IPS-11a (cell line): Measurements from ENCODE around the gene PACRG.

ENCODE experiments used
- H3K4me3 ChIP-seq: one replicate; pipeline ENCODE4 v1.5.1; 2013; ENCODE audit warnings: low read depth, low read length, control low read depth

Gene PACRG

DNA sequence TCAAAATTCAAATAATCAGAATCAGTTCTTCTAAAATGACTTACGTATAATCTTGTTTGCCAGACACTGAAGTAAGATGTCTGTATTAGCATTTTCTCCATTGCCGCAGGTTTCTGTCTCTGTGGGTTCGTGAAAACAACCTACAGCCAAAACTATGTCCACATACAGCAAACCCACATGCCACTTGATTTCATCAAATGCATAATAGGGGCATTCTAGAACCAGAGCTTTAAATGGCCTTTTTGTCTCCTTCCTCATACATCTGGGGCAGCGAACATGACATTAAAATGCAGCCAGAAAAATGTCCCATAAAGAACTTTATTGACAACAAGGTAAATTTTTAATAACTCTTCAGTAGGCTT, 596.5 kb downstream of the PACRG start:
- no peak overlapping the region for H3K4me3 ChIP-seq

DNA sequence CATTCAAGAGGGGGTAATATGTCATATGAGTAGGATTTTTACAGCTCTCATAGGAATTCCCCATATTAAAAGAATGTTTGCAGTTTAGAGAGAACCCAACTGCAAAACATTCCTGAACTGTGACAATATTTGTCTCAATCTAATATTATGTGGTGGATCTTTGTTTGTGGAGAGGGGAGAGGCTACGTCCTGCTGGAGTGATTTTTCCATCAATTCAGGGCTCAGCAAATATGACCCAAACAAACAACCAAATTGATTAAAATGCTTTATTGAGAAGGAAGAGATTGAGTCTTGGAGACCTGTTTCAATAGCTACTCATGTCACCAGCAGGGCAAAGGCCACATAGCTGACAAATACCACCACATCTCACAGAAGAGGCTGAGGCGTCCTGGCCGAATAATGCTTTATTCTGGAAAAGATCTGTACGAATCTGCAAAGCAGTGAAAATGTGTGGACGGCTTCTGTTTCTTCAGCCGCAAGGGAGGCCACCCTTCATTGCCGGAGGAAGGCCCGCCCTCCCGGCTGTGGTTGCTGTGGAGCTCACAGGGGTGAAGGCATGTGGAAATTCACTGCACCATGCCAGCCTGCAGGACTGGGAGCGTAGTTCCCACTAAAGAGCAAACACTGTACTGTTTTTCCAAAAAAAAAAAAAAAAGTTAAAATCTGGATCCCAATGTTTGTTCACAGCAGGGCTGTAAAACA, 597.1 kb downstream of the PACRG start:
- no peak overlapping the region for H3K4me3 ChIP-seq

DNA sequence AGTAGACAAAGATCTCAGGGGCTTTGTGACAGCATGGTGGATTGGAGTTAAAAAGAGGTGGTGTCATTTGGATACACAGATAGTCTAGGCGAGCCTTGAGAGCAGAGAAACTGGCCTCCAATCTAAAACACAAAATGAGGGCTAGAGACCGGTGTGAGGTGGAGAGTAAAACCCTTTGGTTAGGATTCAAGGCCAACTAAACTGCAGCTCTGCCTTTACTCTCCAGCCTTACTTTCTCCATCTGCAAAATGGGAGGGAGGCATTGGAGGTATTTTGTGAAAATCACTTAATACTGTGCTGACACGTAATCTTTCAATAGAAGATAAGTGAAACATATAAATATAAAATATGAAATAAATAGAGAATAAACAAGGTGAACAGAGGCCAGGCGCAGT, 597.6 kb downstream of the PACRG start:
- no peak overlapping the region for H3K4me3 ChIP-seq

DNA sequence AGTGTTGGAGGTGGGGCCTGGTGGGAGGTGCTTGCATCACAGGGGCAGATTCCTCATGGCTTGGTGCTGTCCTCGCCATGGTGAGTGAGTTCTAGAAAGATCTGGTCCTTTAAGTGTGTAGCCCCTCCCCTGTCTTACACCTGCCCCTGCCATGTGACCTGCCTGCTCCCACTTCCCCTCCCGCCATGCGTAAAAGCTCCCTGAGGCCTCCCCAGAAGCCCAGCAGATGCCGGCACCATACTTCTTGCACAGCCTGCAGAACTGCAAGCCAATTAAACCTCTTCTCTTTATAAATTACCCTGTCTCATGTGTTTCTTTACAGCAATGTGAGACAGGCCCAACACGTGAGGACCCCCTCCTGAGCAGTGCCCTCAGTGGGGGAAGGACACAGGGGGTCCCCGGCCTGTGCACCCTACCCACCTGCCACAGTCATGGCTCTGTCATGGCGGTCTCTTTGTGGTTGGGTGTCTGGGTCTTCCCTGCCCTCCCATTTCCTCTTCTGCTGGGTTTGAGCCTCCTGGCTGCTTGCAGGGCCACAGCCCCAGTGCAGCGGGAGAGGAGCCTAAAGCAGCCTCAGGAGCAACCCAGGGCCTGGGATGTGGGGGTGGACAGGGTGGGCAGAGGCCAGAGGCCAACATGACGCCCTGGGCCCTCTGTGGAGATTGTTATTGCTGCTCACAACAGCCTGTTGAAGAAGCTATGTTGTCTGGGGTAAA, 599.5 kb downstream of the PACRG start:
- no peak overlapping the region for H3K4me3 ChIP-seq

DNA sequence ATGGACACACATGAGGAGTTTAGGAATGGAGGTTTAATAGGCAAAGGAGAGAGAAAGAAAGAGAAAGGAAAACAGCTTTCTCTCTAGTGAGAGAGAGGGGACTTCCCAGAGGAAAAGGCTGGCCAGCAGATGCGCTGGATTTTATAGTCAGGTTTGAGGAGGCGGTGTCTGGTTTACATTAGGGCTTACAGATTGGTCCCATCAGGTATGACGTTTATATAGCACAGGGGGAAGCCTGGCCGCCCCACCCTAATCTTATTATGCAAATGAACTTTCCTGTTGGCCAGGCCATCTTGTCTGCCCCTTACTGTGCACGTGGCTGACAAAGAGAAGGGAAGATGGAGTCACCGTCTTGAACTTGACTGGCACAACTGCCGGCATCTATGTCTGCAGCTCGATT, 600.1 kb downstream of the PACRG start:
- no peak overlapping the region for H3K4me3 ChIP-seq

DNA sequence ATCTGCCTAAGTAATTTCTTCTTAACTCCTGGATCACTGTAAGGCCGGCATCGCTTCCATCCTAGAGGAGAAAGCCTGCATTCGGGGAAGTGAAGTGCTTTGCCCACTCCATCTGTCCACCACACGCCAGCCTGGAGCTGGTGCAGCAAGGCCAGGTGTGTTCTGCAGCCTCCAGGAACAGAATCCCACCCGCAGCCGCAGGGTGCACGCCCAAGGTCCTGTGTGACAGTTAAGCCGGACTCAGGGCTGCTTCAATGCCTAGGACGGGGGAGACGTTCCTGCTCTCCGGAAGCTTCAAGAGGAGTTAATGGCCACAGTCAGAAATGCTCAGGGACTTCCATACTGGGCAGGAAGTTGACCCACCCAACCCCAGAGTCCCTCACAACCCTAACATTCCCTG, 600.6 kb downstream of the PACRG start:
- no peak overlapping the region for H3K4me3 ChIP-seq

DNA sequence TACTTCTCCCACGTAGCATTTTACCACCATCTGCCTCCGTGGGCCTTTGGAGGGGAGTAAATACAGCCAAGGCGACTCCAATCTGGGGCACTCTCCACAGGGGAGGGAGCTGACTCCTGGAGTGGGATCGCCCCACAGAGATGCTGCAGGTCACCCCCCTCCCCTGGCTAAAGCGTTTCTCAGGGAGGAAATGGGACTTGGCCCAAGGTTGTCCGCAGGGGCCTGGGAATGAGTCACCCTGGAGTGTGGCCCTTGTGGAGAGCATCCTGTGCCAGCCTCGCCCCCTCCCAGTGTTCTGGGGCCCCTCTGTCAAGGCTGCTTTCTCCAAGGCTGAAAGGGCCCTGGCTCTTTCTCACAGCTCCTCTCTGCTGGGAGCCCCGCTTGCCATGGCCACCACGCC, 602.2 kb downstream of the PACRG start:
- H3K4me3 ChIP-seq = no peak overlapping the region

DNA sequence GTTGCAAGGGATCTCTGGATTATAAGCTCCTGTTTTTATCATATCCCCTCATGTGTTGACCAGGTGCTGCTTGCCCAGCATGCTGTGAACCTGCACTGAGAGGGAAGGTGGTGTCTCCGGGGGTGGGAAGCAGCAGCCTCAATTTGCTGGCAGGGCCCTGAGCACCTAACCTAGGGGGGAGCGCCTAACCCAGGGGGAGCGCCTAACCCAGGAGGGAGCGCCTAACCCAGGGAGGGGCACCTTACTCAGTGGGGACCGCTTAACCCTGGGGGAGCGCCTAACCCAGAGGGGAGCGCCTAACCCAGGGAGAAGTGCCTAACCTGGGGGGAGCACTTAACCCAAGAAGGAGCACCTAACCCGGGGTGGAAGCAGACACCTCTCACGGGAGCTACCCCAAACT, 603.5 kb downstream of the PACRG start:
- no peak overlapping the region for H3K4me3 ChIP-seq

DNA sequence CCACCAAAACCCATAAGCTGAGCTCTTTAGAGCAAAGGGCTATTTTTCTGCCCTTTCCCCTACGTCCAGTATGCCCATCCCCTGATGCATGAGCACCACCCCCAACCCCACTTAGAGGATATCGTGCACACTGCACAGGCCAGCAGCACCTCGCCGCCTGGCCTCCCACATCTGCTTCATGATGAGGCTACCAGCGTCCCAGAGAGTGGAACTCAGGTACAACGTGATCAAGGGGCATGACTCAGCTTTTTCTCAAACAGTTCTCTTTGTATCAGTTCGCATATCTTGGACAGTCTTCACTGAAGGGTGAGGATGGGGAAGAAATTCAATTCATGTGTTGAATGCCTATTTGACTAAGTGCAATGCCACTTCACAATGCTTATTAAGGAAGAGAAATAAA, 604.8 kb downstream of the PACRG start:
- no peak overlapping the region for H3K4me3 ChIP-seq

DNA sequence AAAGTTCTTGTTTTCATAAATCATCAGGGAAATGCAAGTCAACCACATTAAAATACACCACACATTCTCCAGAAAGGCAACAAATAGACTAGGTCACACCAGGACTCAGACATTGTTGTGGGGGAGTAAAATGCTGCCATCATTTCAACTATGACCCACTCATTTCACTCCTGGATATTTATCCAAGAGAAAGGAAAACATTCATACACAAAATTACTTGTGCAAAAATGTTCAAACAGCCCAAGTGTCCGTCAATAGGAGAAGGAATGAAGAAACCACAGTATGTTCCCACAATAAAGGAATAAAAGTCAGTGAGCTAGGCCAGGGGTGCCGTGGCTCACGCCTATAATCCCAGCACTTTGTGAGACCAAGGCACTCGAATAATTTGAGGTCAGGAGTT, 605.3 kb downstream of the PACRG start:
- H3K4me3 ChIP-seq = no peak overlapping the region

DNA sequence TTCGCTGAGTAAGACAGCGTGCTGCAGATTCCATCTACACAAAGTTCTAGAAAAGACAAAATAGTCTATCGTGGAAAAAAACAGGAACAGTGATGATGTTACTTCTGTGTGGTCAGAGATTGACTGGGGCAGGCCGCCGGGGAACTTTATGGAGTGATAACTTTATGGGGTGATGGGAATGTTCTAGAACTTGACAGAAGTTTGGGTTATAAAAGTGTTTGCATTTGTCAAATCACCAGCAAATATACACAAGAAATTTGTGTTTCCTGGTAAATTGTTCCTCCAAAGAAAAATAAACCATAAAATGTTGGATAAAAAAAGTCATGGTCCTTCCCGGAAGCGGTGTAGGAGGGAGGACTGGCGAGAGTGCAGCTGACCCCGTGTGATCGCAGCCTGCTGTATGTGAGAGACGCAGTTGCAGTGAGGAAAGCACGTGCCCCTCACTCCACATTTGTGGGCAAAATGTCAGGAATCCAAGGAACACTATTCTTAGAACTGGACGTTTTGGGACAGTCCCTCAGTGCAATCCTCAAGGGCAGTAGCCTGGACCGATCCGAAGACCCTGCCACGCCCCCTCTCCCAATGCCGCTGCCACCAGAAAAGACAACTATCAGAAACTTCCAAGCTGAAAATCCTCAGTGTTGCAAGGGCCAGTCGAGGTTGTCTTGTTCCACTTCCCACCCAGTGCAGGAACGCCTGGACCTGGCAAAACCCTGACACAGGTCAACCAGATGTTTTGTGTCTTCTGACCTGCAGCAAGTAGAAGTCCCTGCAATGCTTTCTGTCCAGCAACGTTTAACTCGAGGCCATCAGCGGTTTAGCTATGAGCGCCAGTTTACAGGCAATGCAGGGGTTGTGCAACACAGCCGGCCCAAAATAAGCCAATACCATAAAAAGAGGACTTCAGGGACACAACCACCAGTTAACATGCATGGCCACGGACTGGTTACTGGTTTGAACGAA, 606.2 kb downstream of the PACRG start:
- H3K4me3 ChIP-seq = no peak overlapping the region

DNA sequence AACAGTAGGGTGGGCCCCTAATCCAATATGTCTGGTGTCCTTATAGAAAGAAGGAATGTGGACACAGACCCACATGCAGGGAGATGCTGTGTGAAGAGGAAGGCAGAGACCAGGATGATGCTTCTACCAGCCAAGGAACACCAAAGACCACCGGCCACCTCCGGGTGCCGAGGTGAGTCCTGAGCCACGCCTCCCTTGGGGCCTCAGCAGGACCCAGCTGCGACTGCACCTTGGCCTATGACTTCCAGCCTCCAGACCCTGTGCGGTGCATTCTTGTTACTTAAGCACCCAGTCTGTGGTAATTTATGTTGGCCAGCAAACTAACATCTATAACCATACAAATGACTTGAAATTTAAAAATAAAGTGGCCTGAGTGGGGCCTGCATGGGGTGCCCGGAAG, 607.3 kb downstream of the PACRG start:
- no peak overlapping the region for H3K4me3 ChIP-seq

DNA sequence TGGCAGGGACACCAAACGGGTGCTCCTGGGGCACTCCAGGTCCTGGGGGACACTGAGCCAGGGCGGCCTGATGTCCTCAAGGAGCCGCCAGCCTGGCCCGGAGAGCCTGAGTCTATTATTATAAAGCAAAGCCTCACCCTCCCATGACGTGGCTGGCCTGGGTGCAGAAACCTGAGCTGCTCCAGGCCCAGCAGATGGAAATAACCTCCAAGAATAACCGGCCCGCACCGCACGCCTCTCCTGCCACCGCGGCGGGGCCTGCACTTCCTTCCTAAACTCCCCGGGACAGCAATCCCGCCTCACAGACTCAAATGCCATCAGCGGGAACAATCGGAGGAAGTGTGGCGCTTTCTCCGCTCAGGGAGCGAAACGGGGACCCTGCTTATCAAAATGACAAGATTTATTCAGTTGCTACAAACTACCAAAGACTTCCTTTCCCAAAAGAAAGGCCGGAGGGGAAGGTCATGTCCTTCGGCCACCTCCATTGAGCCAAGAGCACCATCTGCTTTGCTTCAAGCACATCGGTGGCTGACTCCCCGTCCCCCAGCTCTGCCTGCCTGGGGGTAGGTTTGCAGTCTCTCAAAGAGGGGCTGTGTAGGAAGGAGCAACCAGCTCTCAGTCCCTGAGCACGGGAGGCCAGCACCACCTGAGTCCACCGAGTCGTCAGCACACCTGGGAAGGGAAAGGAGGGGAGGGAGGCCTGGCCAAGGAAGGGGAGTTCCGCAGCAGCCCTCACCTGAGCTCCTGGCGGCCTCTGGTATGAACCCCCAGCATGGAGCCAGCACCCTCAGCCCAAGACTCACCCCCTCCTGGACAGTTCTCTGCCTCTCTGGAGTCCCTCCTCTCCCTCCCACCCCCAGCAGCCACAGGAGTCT, 608.1 kb downstream of the PACRG start:
- no peak overlapping the region for H3K4me3 ChIP-seq

DNA sequence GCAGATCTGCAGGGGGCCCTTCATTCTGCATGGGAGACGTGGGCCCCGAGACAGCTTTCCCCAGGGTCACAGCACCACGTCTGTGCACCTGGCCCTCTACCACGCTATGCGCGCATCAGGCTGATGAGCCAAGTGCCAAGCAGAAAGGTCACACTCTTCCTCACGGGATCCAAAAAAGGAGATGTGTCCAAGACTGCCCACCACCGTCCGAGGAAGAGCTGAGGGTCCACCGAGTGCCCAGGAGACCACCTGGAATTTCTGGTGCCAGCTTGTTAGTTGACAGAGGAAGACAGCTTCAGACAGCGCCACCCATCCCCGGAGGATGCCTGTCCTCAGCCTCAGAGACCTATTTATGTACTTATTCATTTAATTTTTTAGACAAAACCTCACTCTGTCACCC, 609.2 kb downstream of the PACRG start:
- no peak overlapping the region for H3K4me3 ChIP-seq

DNA sequence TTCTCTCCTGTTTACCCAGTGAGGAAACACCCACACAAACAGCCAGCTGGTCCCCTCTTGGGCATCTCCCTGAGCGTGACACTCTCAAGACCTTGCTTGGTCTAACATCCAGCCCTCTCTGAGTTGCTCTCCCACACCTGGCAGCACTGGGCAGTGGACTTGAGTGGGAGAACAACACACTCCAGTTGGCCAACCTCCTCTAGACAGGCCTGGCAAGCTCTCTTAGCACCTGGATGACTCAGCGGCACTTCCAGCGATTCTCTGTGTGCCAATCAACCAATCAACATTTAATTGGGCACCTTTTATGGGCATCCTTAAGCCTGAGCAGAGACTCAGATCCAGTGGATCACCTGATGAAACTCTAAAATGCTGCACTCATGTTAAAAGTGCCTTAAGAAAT, 610.2 kb downstream of the PACRG start:
- no peak overlapping the region for H3K4me3 ChIP-seq

DNA sequence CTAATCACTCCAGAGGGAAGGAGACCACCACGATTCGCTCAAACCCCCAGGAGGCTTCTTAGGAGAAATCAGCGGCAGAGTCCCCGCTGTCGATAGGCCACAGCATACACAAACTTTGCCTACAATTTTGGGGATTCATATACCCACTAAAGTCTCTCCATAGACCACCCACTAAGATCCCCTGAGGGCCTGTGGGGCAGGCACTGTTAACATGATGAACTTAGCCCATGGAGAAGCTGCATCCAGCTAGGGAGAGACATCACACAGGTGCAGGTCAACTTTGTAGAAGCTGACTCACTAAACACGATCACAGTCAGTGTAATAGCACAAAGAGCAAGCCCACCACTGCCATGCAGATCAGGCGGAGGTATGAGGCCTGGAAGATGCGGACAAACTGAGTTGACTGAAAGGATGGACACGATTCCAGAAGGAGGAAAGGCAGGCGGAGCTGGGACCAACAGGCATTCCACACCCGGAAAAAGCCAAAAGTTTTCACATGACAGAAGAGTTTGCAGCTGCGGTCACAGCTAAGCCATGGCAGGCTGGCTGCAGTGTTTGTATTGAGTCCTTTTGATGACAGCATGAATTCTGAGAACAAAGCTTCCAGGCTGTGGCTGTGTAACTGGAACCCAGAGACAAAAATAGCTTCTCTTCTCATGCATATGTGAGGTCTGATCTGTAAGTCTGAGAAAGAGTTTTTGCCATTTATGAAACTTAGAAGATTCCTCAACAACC, 611.1 kb downstream of the PACRG start:
- H3K4me3 ChIP-seq = no peak overlapping the region

DNA sequence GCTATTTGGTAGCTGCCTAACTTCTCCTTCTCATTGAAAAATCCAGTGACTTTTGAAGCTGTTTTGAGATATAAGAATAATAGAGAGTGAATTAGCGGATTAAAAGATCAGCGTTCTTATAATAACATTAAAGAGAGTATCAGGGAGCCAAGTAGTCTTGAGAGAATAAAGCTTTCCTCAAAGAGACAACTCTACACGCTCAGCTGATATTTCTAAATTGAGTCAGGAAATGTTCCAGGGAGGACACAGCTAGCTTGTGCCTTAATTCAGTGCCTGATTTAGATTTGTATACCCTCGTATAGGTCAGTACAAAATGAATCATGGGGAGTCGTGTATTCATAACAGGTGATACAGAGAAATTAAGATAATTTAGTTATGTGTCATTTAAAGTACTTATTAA, 611.7 kb downstream of the PACRG start:
- no peak overlapping the region for H3K4me3 ChIP-seq

DNA sequence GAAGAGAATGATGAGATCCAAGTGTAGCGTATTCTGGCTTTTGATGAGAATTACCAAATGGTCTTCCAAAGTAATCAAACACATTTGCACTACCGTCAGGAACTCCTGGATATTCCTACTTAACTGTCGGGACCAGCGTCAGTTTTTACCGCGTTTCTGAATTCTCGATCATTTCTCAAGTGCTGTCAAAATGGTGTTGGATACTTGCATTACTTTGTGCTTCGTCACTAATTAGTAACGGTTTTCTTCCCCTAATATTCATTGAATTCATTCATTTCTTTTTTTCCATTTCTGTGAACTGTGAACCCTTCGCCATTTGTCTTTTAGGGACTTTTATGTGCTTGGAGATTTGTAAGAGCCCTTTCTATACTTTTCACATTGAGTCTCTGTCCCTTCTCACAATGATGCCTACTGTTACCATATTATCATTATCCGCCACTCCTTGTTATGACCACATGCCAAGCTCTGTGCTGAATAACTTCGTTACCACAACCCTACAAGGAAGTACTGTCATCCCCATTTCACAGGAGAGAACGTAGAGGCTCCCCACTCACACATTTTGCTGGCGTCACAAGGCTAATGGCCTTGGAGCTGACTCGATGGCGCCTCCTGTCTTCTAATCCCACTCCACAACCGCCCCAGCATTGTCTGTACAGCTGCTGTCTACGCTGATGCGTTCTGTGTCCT, 612.6 kb downstream of the PACRG start:
- H3K4me3 ChIP-seq = no peak overlapping the region

DNA sequence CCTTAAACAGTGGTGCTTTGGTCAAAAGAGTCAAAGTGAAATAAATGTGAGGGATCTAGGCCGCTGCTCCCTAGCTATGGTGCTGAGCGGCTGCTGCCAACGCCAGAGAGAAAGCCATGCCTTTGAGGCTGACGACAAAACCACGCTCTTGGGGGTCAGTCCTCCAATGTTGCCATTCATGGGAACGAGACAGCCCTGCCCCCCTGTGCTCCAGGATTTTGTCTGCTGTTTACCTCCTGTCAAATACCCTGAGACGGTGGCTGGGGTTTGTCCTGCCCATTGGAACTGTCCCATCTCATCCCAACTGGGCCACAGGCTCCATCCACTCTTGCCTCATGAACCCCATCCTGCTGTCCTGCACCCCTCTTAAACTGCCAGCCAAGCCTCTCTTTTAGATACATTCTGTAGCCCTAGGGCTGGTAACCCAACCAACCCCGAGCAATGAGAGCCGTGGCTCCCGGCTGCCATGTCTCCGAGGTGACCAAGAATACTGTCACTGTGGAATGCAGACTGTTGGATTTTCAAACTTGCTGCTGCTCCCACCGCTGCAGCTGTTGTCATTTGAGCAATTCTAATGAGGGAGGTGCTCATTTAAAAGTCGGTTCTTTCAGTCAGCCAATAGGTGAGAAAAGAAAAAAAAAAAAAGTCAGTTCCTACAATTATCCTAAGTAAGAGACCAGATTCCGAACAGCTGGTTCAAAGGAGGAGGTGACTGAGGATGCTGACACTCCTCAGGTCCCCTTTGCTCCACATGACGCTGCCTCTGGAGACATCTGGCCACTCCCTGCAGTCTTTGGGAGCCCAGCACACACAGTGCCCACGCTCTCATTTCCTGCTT, 613.7 kb downstream of the PACRG start:
- no peak overlapping the region for H3K4me3 ChIP-seq
